Keratinocyte (primary cell): ENCODE results near the gene EIF2S3. TPM values are rescaled to one million over a fixed set of nuclear protein-coding genes. Genes with fewer than 3 reads are reported as not detected.

Experiments used
- DNase-seq: peaks from one replicate; pipeline ENCODE4 v3.0.0-alpha.2; 2011; ENCODE audit warnings: low read depth, missing footprints, low spot score
- FAIRE-seq: peaks from 2 replicates; lab custom pipeline; 2011; peaks lifted over from hg19 to GRCh38; lab: Jason Lieb, UNC
- H2AFZ ChIP-seq: 2 replicates; pipeline ENCODE4 v1.6.0; 2012; ENCODE audit warnings: low read length, control low read depth, inconsistent platforms; ENCODE audit not compliant: control insufficient read depth
- H3K27ac ChIP-seq: 2 replicates; pipeline ENCODE4 v1.5.1; 2011; ENCODE audit warnings: low read length; ENCODE audit not compliant: control insufficient read depth, insufficient read depth
- H3K27me3 ChIP-seq: 3 replicates; pipeline ENCODE4 v1.6.0; 2011; ENCODE audit warnings: low read length; ENCODE audit not compliant: control insufficient read depth, insufficient read depth; ENCODE audit errors: extremely low read depth
- H3K36me3 ChIP-seq, 2 experiments: 2 replicates in 1 of 2; 3 replicates in 1 of 2; pipeline ENCODE4 v1.5.1; 2011; ENCODE audit warnings: low read length in 2 of 2, mild to moderate bottlenecking in 1 of 2; ENCODE audit not compliant: control insufficient read depth in 2 of 2, insufficient read depth in 2 of 2; ENCODE audit errors: extremely low read depth in 1 of 2
- H3K4me1 ChIP-seq: 3 replicates; pipeline ENCODE4 v1.5.1; 2011; ENCODE audit warnings: low read length; ENCODE audit not compliant: control insufficient read depth, insufficient read depth; ENCODE audit errors: extremely low read depth
- H3K4me2 ChIP-seq: 3 replicates; pipeline ENCODE4 v1.6.0; 2011; ENCODE audit warnings: low read depth, low read length; ENCODE audit not compliant: control insufficient read depth, insufficient read depth; ENCODE audit errors: extremely low read depth
- H3K4me3 ChIP-seq, 3 experiments: fragments of 200-600 bp in 1 of 3; sonication (generic) in 1 of 3; 2 replicates in 2 of 3; 3 replicates in 1 of 3; pipeline ENCODE4 v1.5.1; 2011 to 2016; ENCODE audit warnings: low read length in 3 of 3, mild to moderate bottlenecking in 3 of 3, control low read depth in 2 of 3, inconsistent platforms in 1 of 3, low read depth in 1 of 3, mixed read lengths in 1 of 3, mixed run types in 1 of 3, moderate library complexity in 1 of 3; ENCODE audit not compliant: control insufficient read depth in 2 of 3, insufficient read depth in 2 of 3; ENCODE audit errors: extremely low read depth in 1 of 3
- H3K79me2 ChIP-seq: 2 replicates; pipeline ENCODE4 v1.6.0; 2012; ENCODE audit warnings: low read length; ENCODE audit not compliant: control insufficient read depth, insufficient read depth
- H3K9ac ChIP-seq: 3 replicates; pipeline ENCODE4 v1.6.0; 2011; ENCODE audit warnings: low read length; ENCODE audit not compliant: control insufficient read depth, insufficient read depth; ENCODE audit errors: extremely low read depth
- H3K9me1 ChIP-seq: 3 replicates; pipeline ENCODE4 v1.6.0; 2011; ENCODE audit warnings: low read length; ENCODE audit not compliant: control insufficient read depth, insufficient read depth; ENCODE audit errors: extremely low read depth
- H3K9me3 ChIP-seq: 2 replicates; pipeline ENCODE4 v1.5.1; 2012; ENCODE audit warnings: low read depth, low read length; ENCODE audit not compliant: control insufficient read depth
- H4K20me1 ChIP-seq: 3 replicates; pipeline ENCODE4 v1.6.0; 2011; ENCODE audit warnings: low read length; ENCODE audit not compliant: control insufficient read depth, insufficient read depth; ENCODE audit errors: extremely low read depth
- CTCF ChIP-seq, 3 experiments: IDR thresholded peaks in 1 of 3; conservative IDR thresholded peaks in 1 of 3; optimal IDR thresholded peaks in 1 of 3; 2 replicates in 2 of 3; 3 replicates in 1 of 3; pipeline versions ENCODE3 to v1.5.1; 2011; ENCODE audit warnings: low read length in 3 of 3, mild to moderate bottlenecking in 3 of 3, moderate library complexity in 2 of 3, control low read depth in 1 of 3, inconsistent platforms in 1 of 3; ENCODE audit not compliant: insufficient read depth in 2 of 3; ENCODE audit errors: extremely low read depth in 1 of 3
- EZH2 ChIP-seq: IDR thresholded peaks from one replicate; pipeline ENCODE4 v1.6.1; 2012; ENCODE audit warnings: inconsistent platforms, mild to moderate bottlenecking, low read length, moderate library complexity
- dilution Hi-C: fragments of 300-500 bp; cut with MboI; formaldehyde crosslinking; loops from one replicate; pipeline ENCODE4 v1.7.0; 2020; ENCODE audit warnings: low sequenced_read_pairs; ENCODE audit not compliant: extremely low pct_ligation_motif_present
- polyA minus RNA-seq, 3 experiments: library from RNA; depleted of rRNA, polyadenylated mRNA; stranded (reverse); fragments of >200 nt; gene quantifications; 1 replicate in 1 of 3; 2 replicates in 1 of 3; 3 replicates in 1 of 3; pipeline ENCODE4 v1.2.3, GENCODE V29; 2011
- polyA plus RNA-seq, 5 experiments: library from polyadenylated mRNA; depleted of rRNA in 3 of 5; stranded (reverse) in 3 of 5; stranded (forward) in 1 of 5; unstranded in 1 of 5; fragments of >200 nt; gene quantifications; 1 replicate in 1 of 5; 2 replicates in 3 of 5; 3 replicates in 1 of 5; pipeline versions ENCODE4 v1.2.1 to v1.2.3, GENCODE V29; 2011 to 2012; ENCODE audit warnings: missing spikeins in 2 of 5, low read depth in 1 of 5, low replicate concordance in 1 of 5

EIF2S3 gene
- polyA plus RNA-seq: 96.7 to 127 TPM (median 112 TPM) in 3 replicates
- polyA plus RNA-seq (2011; ENCODE audit: low read depth): 157 TPM
- polyA plus RNA-seq (2011; cell fraction: cytosol; rRNA removed): 92.3 and 153 TPM in 2 replicates
- polyA plus RNA-seq (2011; cell fraction: nucleus; rRNA removed): 225 and 267 TPM in 2 replicates
- polyA plus RNA-seq (2012; ENCODE audit: low replicate concordance): 121 and 190 TPM in 2 replicates
- 100 to 182 TPM (median 130 TPM) in 3 replicates for polyA minus RNA-seq
- 221 TPM for polyA minus RNA-seq (2011; cell fraction: cytosol; rRNA and poly(A)+ RNA removed)
- polyA minus RNA-seq (2011; cell fraction: nucleus; rRNA and poly(A)+ RNA removed): 54.9 and 115 TPM in 2 replicates

- no peak within 1 kb of the TSS for H3K9ac ChIP-seq
- H3K9me3 ChIP-seq: no peaks in the 10 kb centered on the region
- H3K79me2 ChIP-seq: peaks cover 20% of the 10 kb centered on the region
- peak within 1 kb of the TSS; percentile 97 for H2AFZ ChIP-seq
- H3K36me3 ChIP-seq: peaks cover 9 to 15% of the 10 kb centered on the region in 2 experiments
- peaks cover 5% of the 10 kb centered on the region for H4K20me1 ChIP-seq
- H3K9me1 ChIP-seq: no peaks in the 10 kb centered on the region
- H3K27ac ChIP-seq: peak within 1 kb of the TSS; percentile 97
- peaks cover 4% of the 10 kb centered on the region for H3K4me1 ChIP-seq
- TF ChIP-seq CTCF (optimal IDR thresholded peaks at IDR 0.05 in 1 of 3, IDR thresholded peaks at IDR 0.05 in 1 of 3, conservative IDR thresholded peaks at IDR 0.05 in 1 of 3; ENCODE audit: extremely low read depth in 1 of 3, insufficient read depth in 2 of 3, low read length in 3 of 3) (peak; percentile 51 to 68 (median 67)), EZH2 (no peak)
- dilution Hi-C loops: no loop called here
- DNase-seq (peak; percentile 75), FAIRE-seq (peak; percentile 74)
- H3K4me3 ChIP-seq: no peak within 1 kb of the TSS
- peak within 1 kb of the TSS; percentile 77 for H3K4me2 ChIP-seq
- no peaks in the 10 kb centered on the region for H3K27me3 ChIP-seq
These were observed at the start of gene EIF2S3 for GRCh38 chrX:24054182-24055042. Gene EIF2S3 (plus strand): TSS chrX:24054956. CDS start chrX:24054969, 13 bp downstream.

- no peak for DNase-seq
- dilution Hi-C loops: no loop called here
- H3K79me2 ChIP-seq: no peaks in the 10 kb centered on the region
- no peak for FAIRE-seq
- H4K20me1 ChIP-seq: no peaks in the 10 kb centered on the region
- H2AFZ ChIP-seq: no peak overlapping the region
- H3K9ac ChIP-seq: no peak overlapping the region
- H3K4me2 ChIP-seq: no peak overlapping the region
- H3K36me3 ChIP-seq: peaks cover 0 to 3% of the 10 kb centered on the region in 2 experiments
- no peak overlapping the region for H3K4me3 ChIP-seq
- H3K4me1 ChIP-seq: no peaks in the 10 kb centered on the region
- no peak overlapping the region for H3K27ac ChIP-seq
- no peaks in the 10 kb centered on the region for H3K9me1 ChIP-seq
- H3K27me3 ChIP-seq: no peaks in the 10 kb centered on the region
- no peaks in the 10 kb centered on the region for H3K9me3 ChIP-seq
- TF ChIP-seq CTCF (optimal IDR thresholded peaks at IDR 0.05 in 1 of 3, IDR thresholded peaks at IDR 0.05 in 1 of 3, conservative IDR thresholded peaks at IDR 0.05 in 1 of 3; ENCODE audit: extremely low read depth in 1 of 3, insufficient read depth in 2 of 3, low read length in 3 of 3): no peak
- TF ChIP-seq EZH2: no peak
These were observed 49.7 kb upstream of the EIF2S3 start for GRCh38 chrX:24005028-24005427.
